Transverse colon (tissue), 4 donors: ENCODE results near the gene SUCLG2. TPM values are rescaled to one million over a fixed set of nuclear protein-coding genes. Genes with fewer than 3 reads are reported as not detected.

Experiments
- DNase-seq: peaks from one replicate; pipeline ENCODE4 v3.0.0-alpha.2; 2019
- H3K27ac ChIP-seq, 4 donors: fragments of 200-600 bp; sonication (generic); 2 replicates each; pipeline ENCODE4 v1.5.1; 2016 to 2018; ENCODE audit warnings: inconsistent platforms in 4 of 4
- H3K27me3 ChIP-seq: fragments of 200-600 bp; sonication (generic); 2 replicates; pipeline ENCODE4 v1.5.1; 2017; ENCODE audit warnings: inconsistent platforms
- H3K36me3 ChIP-seq, 4 donors: fragments of 200-600 bp; sonication (generic); 2 replicates each; pipeline ENCODE4 v1.5.1; 2017 to 2019; ENCODE audit warnings: inconsistent platforms in 4 of 4
- H3K4me1 ChIP-seq, 4 donors: fragments of 200-600 bp; sonication (generic); 2 replicates each; pipeline ENCODE4 v1.5.1; 2017 to 2020; ENCODE audit warnings: inconsistent platforms in 4 of 4
- H3K4me3 ChIP-seq, 4 donors: fragments of 200-600 bp; sonication (generic); 1 replicate in 1 of 4; 2 replicates in 3 of 4; pipeline versions ENCODE4 v1.5.1 to v1.6.1; 2017 to 2019; ENCODE audit warnings: inconsistent platforms in 4 of 4
- H3K9me3 ChIP-seq, 2 donors: fragments of 200-600 bp; sonication (generic); 2 replicates each; pipeline ENCODE4 v1.5.1; 2017 to 2019; ENCODE audit warnings: inconsistent platforms in 2 of 2
- EP300 ChIP-seq: sonication (generic); formaldehyde crosslinking; IDR thresholded peaks from one replicate; pipeline ENCODE4 v1.6.1; 2017; ENCODE audit warnings: antibody characterized with exemption, low read depth
- POLR2A ChIP-seq: fragments of 450-650 bp; IDR thresholded peaks from one replicate; pipeline ENCODE4 v1.6.1; 2016; ENCODE audit warnings: antibody characterized with exemption, mild to moderate bottlenecking, moderate library complexity
- POLR2AphosphoS5 ChIP-seq, 3 donors: sonication (generic); formaldehyde crosslinking; IDR thresholded peaks; one replicate each; pipeline ENCODE4 v1.6.1; 2016; ENCODE audit warnings: antibody characterized with exemption in 3 of 3
- WGBS, 2 donors: methylation state at CpG; one replicate each; pipeline ENCODE4 v1.1.5; 2018; ENCODE audit warnings: low coverage in 1 of 2; 5-methylcytosine and 5-hydroxymethylcytosine counted together
- in situ Hi-C, 4 donors: fragments of 200-750 bp; cut with MboI; loops; one replicate each; pipeline versions ENCODE4 v1.15.0 to v1.15.1; 2017; ENCODE audit warnings: low sequenced_read_pairs in 3 of 4, low pct_ligation_motif_present in 1 of 4, low pct_unique_long_range_greater_than_20kb in 1 of 4
- intact Hi-C: fragments of 100-400 bp; cut with DNase I; formaldehyde crosslinking; loops from one replicate; pipeline ENCODE4 v1.15.1; 2023; ENCODE audit warnings: low total_unique reads
- total RNA-seq, 4 donors: library from RNA; depleted of rRNA; stranded (reverse); fragments of >200 nt; gene quantifications; one replicate each; pipeline ENCODE4 v1.1.0, GENCODE V29; 2016
- TF ChIP-seq, protein P1 (sequence below), 5 experiments: fragments of 200-600 bp in 3 of 5; fragments of 450-650 bp in 2 of 5; sonication (generic) in 3 of 5; IDR thresholded peaks; 1 replicate in 2 of 5; 2 replicates in 3 of 5; pipeline ENCODE4 v1.5.1; 2016 to 2017; ENCODE audit warnings: antibody characterized with exemption in 5 of 5, inconsistent platforms in 3 of 5, mild to moderate bottlenecking in 2 of 5, moderate library complexity in 1 of 5

The SUCLG2 gene
- total RNA-seq, 4 donors from 2014 or later, result 59.5 to 269 (median 160) TPM

DNA sequence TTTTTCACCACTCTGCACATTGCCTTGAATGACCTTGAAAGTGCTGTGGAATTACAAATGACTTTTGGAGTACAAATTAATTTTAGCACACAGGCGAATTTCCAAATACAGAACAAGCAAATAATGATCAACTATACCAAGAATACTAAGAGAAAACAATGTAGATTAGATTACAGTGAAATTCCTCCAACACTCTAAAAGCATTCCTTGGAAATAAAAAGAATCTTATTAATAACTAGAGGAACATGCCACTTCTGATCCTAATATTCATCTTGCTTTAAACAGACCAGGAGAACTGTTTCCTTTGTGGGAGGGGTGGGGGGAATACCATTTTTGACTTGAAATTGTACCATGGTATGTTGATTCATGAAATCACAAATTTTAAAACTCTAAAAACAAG lies 167.5 kb downstream of the SUCLG2 start:
- Histone ChIP-seq H3K4me1 (peaks cover 0 to 3% (median 0%) of the 10 kb centered on the region in 4 donors), H3K36me3 (peaks cover 0 to 8% (median 0%) of the 10 kb centered on the region in 4 donors), H3K4me3 (no peak overlapping the region), H3K27ac (no peak overlapping the region), H3K9me3 (no peaks in the 10 kb centered on the region), H3K27me3 (no peaks in the 10 kb centered on the region)
- TF ChIP-seq POLR2AphosphoS5 (IDR thresholded peaks at IDR 0.05) (no peak), EP300 (no peak), POLR2A (no peak)
- TF ChIP-seq, protein P1, sequence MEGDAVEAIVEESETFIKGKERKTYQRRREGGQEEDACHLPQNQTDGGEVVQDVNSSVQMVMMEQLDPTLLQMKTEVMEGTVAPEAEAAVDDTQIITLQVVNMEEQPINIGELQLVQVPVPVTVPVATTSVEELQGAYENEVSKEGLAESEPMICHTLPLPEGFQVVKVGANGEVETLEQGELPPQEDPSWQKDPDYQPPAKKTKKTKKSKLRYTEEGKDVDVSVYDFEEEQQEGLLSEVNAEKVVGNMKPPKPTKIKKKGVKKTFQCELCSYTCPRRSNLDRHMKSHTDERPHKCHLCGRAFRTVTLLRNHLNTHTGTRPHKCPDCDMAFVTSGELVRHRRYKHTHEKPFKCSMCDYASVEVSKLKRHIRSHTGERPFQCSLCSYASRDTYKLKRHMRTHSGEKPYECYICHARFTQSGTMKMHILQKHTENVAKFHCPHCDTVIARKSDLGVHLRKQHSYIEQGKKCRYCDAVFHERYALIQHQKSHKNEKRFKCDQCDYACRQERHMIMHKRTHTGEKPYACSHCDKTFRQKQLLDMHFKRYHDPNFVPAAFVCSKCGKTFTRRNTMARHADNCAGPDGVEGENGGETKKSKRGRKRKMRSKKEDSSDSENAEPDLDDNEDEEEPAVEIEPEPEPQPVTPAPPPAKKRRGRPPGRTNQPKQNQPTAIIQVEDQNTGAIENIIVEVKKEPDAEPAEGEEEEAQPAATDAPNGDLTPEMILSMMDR (IDR thresholded peaks at IDR 0.05), result no peak
- no peak for DNase-seq
- intact Hi-C loops (no loop called here), in situ Hi-C loops (no loop called here)
- 88 to 90% methylated on average over 1 of the region's 1 CpG for WGBS, 2 donors

DNA sequence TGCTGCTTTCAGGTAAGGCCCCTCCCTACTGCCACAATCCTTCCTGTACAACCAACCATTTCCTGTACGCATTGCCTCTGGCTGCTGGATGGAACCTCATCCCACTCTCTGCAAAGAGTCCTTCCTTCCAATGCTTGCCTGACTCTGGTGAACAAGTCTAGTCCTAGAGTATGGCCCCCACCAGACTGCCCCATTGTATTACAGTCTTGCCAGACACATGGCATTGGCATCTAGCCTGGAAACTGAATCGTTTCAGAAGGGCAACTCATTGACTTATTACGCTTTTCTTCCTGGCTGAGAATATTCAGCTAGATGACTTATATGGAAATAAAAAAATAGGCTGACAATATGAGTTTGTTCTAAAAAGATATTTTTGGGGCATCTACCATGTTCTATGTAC lies 170.3 kb downstream of the SUCLG2 start:
- peaks cover 0 to 8% (median 0%) of the 10 kb centered on the region in 4 donors for H3K36me3 ChIP-seq
- DNase-seq, result no peak
- WGBS, 2 donors, result 80 to 93% methylated on average over 3 of the region's 3 CpGs
- H3K27me3 ChIP-seq, result no peaks in the 10 kb centered on the region
- in situ Hi-C loops, result no loop called here
- no peaks in the 10 kb centered on the region for H3K4me1 ChIP-seq
- no peak overlapping the region for H3K27ac ChIP-seq
- TF ChIP-seq POLR2AphosphoS5 (IDR thresholded peaks at IDR 0.05), result no peak
- TF ChIP-seq, protein P1 (IDR thresholded peaks at IDR 0.05), result no peak
- no peak for TF ChIP-seq POLR2A
- no peak for TF ChIP-seq EP300
- intact Hi-C loops, result no loop called here
- no peak overlapping the region for H3K4me3 ChIP-seq
- H3K9me3 ChIP-seq, result no peaks in the 10 kb centered on the region

- in situ Hi-C loops, result no loop called here
- H3K4me3 ChIP-seq, result no peak overlapping the region
- WGBS, 2 donors, result 87 to 100% methylated on average over 1 to 4 of the region's 4 CpGs
- intact Hi-C loops, result no loop called here
- H3K36me3 ChIP-seq, result peaks cover 0 to 7% (median 0%) of the 10 kb centered on the region in 4 donors
- no peaks in the 10 kb centered on the region for H3K9me3 ChIP-seq
- no peaks in the 10 kb centered on the region for H3K4me1 ChIP-seq
- no peaks in the 10 kb centered on the region for H3K27me3 ChIP-seq
- H3K27ac ChIP-seq, result no peak overlapping the region
- DNase-seq, result no peak
- TF ChIP-seq POLR2A (no peak), EP300 (no peak), POLR2AphosphoS5 (IDR thresholded peaks at IDR 0.05) (no peak)
- TF ChIP-seq, protein P1 (IDR thresholded peaks at IDR 0.05), result no peak
Measured at GRCh38 chr3:67481126-67481525, 173.3 kb downstream of the SUCLG2 start.

GRCh38 chr3:67478423-67478822 lies 176.0 kb downstream of the SUCLG2 start:
- intact Hi-C loops (no loop called here), in situ Hi-C loops (no loop called here)
- H3K4me3 ChIP-seq, result no peak overlapping the region

More at GRCh38 chr3:67478423-67478822, 176.0 kb downstream of the SUCLG2 start:
- no peaks in the 10 kb centered on the region for H3K27me3 ChIP-seq
- 89 to 96% methylated on average over 7 of the region's 7 CpGs for WGBS, 2 donors
- no peaks in the 10 kb centered on the region for H3K36me3 ChIP-seq
- no peak overlapping the region for H3K27ac ChIP-seq
- TF ChIP-seq, protein P1 (IDR thresholded peaks at IDR 0.05), result no peak
- TF ChIP-seq POLR2AphosphoS5 (IDR thresholded peaks at IDR 0.05), result no peak
- TF ChIP-seq POLR2A, result no peak
- TF ChIP-seq EP300, result no peak
- DNase-seq, result no peak
- no peaks in the 10 kb centered on the region for H3K9me3 ChIP-seq
- no peaks in the 10 kb centered on the region for H3K4me1 ChIP-seq
